HG02642 (cell line): ENCODE results near the gene OXNAD1.

Source experiments
- ATAC-seq: cut with Tn5 transposase; IDR thresholded peaks from one replicate; pipeline ENCODE4 v1.9.1; 2021; ENCODE audit warnings: mild to moderate bottlenecking; ENCODE audit not compliant: unreplicated experiment, poor library complexity

The OXNAD1 gene

GRCh38 chr3:16350597-16351318 is 85.7 kb downstream of the OXNAD1 start:
- ATAC-seq: no peak

- no peak for ATAC-seq
These were observed 87.4 kb downstream of the OXNAD1 start for GRCh38 chr3:16352428-16352827.

GRCh38 chr3:16354291-16354690 is 89.3 kb downstream of the OXNAD1 start:
- no peak for ATAC-seq
